Mesenchymal stem cell (in vitro differentiated cells and primary cell): ENCODE results near the gene CFAP157.

Experiments
- DNase-seq: peaks from one replicate; pipeline ENCODE4 v3.0.0-alpha.2; 2013
- H2AFZ ChIP-seq: one replicate; pipeline ENCODE4 v1.6.1; 2013; ENCODE audit warnings: low read depth, mild to moderate bottlenecking, control low read depth, inconsistent platforms, low read length, moderate library complexity
- H2AK5ac ChIP-seq: 2 replicates; pipeline ENCODE4 v1.6.1; 2013; ENCODE audit warnings: low read length, moderate library complexity, mild to moderate bottlenecking, inconsistent platforms; ENCODE audit not compliant: severe bottlenecking
- H2BK120ac ChIP-seq: one replicate; pipeline ENCODE4 v1.6.1; 2013; ENCODE audit warnings: low read depth, mild to moderate bottlenecking, inconsistent platforms, low read length, moderate library complexity
- H2BK12ac ChIP-seq, 2 experiments: one replicate each; pipeline ENCODE4 v1.6.1; 2013; ENCODE audit warnings: inconsistent platforms in 2 of 2, low read length in 2 of 2, mild to moderate bottlenecking in 2 of 2, moderate library complexity in 2 of 2, control low read depth in 1 of 2
- H2BK15ac ChIP-seq: one replicate; pipeline ENCODE4 v1.6.1; 2013; ENCODE audit warnings: mild to moderate bottlenecking, low read depth, inconsistent platforms; ENCODE audit not compliant: poor library complexity, severe bottlenecking
- H2BK5ac ChIP-seq: 2 replicates; pipeline ENCODE4 v1.6.1; 2013; ENCODE audit warnings: low read depth, mild to moderate bottlenecking, low read length, control low read depth, inconsistent platforms; ENCODE audit not compliant: poor library complexity, severe bottlenecking
- H3K14ac ChIP-seq, 2 experiments: one replicate each; pipeline ENCODE4 v1.6.1; 2013; ENCODE audit warnings: inconsistent platforms in 2 of 2, low read length in 2 of 2, control low read depth in 1 of 2, mild to moderate bottlenecking in 1 of 2, moderate library complexity in 1 of 2
- H3K18ac ChIP-seq, 2 experiments: one replicate each; pipeline ENCODE4 v1.6.1; 2013; ENCODE audit warnings: inconsistent platforms in 2 of 2, low read length in 2 of 2, control low read depth in 1 of 2, low read depth in 1 of 2, mild to moderate bottlenecking in 1 of 2
- H3K23ac ChIP-seq, 2 experiments: one replicate each; pipeline ENCODE4 v1.6.1; 2013; ENCODE audit warnings: inconsistent platforms in 2 of 2, low read length in 2 of 2, mild to moderate bottlenecking in 2 of 2, moderate library complexity in 2 of 2, control low read depth in 1 of 2
- H3K27ac ChIP-seq: 2 replicates; pipeline ENCODE4 v1.5.1; 2013; ENCODE audit warnings: mild to moderate bottlenecking, moderate library complexity, low read length, control low read depth, inconsistent platforms; ENCODE audit not compliant: poor library complexity, severe bottlenecking
- H3K27me3 ChIP-seq, 2 experiments: 2 replicates each; pipeline versions ENCODE4 v1.6.1 to v1.7.0; 2013; ENCODE audit warnings: low read length in 2 of 2, mild to moderate bottlenecking in 2 of 2, moderate library complexity in 2 of 2, control low read depth in 1 of 2, inconsistent platforms in 1 of 2; ENCODE audit not compliant: control insufficient read depth in 1 of 2, insufficient read depth in 1 of 2
- H3K36me3 ChIP-seq, 2 experiments: 2 replicates each; pipeline versions ENCODE4 v1.6.1 to v1.7.0; 2013; ENCODE audit warnings: low read length in 2 of 2, control low read depth in 1 of 2, inconsistent platforms in 1 of 2, low read depth in 1 of 2, mild to moderate bottlenecking in 1 of 2; ENCODE audit not compliant: insufficient read depth in 2 of 2, control insufficient read depth in 1 of 2
- H3K4ac ChIP-seq, 2 experiments: one replicate each; pipeline ENCODE4 v1.6.1; 2013; ENCODE audit warnings: inconsistent platforms in 2 of 2, low read length in 2 of 2, mild to moderate bottlenecking in 2 of 2, moderate library complexity in 2 of 2, control low read depth in 1 of 2, low read depth in 1 of 2
- H3K4me1 ChIP-seq: 2 replicates; pipeline ENCODE4 v1.6.1; 2013; ENCODE audit warnings: low read depth, low read length, control low read depth; ENCODE audit not compliant: control insufficient read depth, insufficient read depth
- H3K4me2 ChIP-seq: 2 replicates; pipeline ENCODE4 v1.6.1; 2013; ENCODE audit warnings: low read length, mild to moderate bottlenecking, inconsistent platforms; ENCODE audit not compliant: poor library complexity, severe bottlenecking
- H3K4me3 ChIP-seq, 2 experiments: 2 replicates each; pipeline versions ENCODE4 v1.5.1 to v1.7.0; 2013; ENCODE audit warnings: low read length in 2 of 2, mild to moderate bottlenecking in 2 of 2, control low read depth in 1 of 2, low read depth in 1 of 2; ENCODE audit not compliant: insufficient read depth in 1 of 2
- H3K79me1 ChIP-seq: replicated peaks from 2 replicates; pipeline ENCODE4 v1.6.1; 2013; ENCODE audit warnings: mild to moderate bottlenecking, control low read depth, low read length, inconsistent platforms; ENCODE audit not compliant: poor library complexity, severe bottlenecking
- H3K9ac ChIP-seq: 2 replicates; pipeline ENCODE4 v1.7.0; 2013; ENCODE audit warnings: mild to moderate bottlenecking, low read length, moderate library complexity
- H3K9me3 ChIP-seq: 2 replicates; pipeline ENCODE4 v1.7.0; 2013; ENCODE audit warnings: mild to moderate bottlenecking, low read length; ENCODE audit not compliant: control insufficient read depth
- H4K8ac ChIP-seq: one replicate; pipeline ENCODE4 v1.6.1; 2013; ENCODE audit warnings: inconsistent platforms, mild to moderate bottlenecking, low read length, moderate library complexity
- H4K91ac ChIP-seq: one replicate; pipeline ENCODE4 v1.6.1; 2013; ENCODE audit warnings: mild to moderate bottlenecking, low read length, inconsistent platforms
- WGBS: methylation state at CpG from one replicate; pipeline ENCODE4 v1.1.7; 2013; ENCODE audit warnings: mixed read lengths; 5-methylcytosine and 5-hydroxymethylcytosine counted together

Gene CFAP157

DNA sequence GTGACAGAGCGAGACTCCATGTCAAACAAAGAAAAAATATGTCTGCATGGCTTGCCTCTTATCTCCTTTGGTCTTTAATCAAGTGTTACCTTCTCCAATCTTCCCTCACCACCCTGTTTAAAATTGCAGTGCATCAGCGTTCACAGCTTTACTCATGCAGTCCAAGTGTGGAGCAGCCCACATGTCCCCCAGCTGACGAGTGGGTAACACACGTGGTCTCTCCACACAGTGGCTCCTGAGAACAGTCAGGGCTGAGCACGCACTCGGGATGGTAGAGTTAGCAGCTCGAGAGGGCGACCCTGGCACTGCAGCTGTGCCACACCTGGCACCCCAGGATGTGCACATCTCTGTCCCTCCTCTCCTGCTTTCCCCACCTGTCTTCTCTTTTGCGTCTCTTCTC is 25.9 kb upstream of the CFAP157 start:
- Histone ChIP-seq H2BK5ac (no peak overlapping the region), H2BK15ac (no peak overlapping the region), H2AFZ (no peak overlapping the region), H3K27me3 (no peaks in the 10 kb centered on the region), H3K4me1 (peaks cover 7% of the 10 kb centered on the region), H3K4me2 (no peak overlapping the region), H3K9me3 (no peaks in the 10 kb centered on the region), H3K79me1 (no peaks in the 10 kb centered on the region), H2BK12ac (no peak overlapping the region), H3K36me3 (peaks cover 67 to 91% of the 10 kb centered on the region in 2 experiments), H2AK5ac (no peak overlapping the region), H3K18ac (no peak overlapping the region), H4K8ac (no peak overlapping the region), H3K4ac (no peak overlapping the region), H2BK120ac (no peak overlapping the region), H3K23ac (no peak overlapping the region), H3K27ac (no peak overlapping the region), H3K4me3 (no peak overlapping the region), H3K14ac (no peak overlapping the region), H3K9ac (no peak overlapping the region), H4K91ac (no peak overlapping the region)
- 94% methylated on average over 9 of the region's 9 CpGs for WGBS
- DNase-seq: no peak

DNA sequence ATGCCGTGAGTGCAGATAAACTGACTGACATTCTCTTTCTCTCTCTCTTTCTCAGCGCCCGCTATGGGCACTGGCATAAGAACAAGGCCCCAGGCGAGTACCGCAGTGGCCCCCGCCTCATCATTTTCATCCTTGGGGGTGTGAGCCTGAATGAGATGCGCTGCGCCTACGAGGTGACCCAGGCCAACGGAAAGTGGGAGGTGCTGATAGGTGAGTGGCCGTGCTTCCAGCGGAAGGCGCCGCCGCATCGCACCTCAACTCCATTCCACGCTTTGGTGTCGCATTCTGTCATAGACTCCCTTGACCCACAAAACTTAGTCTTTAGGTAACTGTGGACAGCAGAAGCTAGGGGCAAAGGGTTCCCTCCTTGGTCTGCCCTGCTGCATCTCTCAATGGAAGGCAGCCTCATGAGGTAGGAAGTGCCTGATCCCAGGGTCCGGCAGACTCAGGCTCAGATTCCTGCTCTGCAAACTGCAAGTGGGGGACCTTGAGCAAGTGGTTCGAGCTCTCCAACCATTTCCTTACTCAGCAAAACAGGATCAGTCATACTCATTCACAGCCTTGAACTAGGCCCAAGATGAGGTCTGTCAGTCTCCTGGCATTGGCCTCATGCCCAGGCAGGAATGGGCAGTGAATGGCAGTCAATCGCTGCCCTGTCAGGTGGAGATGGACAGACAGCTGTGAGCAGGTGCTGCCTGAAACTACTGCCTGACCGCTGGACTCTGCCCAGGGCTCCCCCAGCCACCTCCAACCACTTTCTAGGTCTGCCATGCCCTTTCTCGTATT is 24.2 kb upstream of the CFAP157 start:
- peaks cover 7% of the 10 kb centered on the region for H3K4me1 ChIP-seq
- no peak overlapping the region for H4K91ac ChIP-seq
- WGBS: 98% methylated on average over 22 of the region's 23 CpGs
- H2BK15ac ChIP-seq: no peak overlapping the region
- no peak overlapping the region for H3K27ac ChIP-seq
- no peak for DNase-seq
- H3K18ac ChIP-seq: no peak overlapping the region
- H3K9ac ChIP-seq: no peak overlapping the region
- H3K36me3 ChIP-seq: peaks cover 67 to 92% of the 10 kb centered on the region in 2 experiments
- no peak overlapping the region for H4K8ac ChIP-seq
- H2BK12ac ChIP-seq: no peak overlapping the region
- H3K4ac ChIP-seq: no peak overlapping the region
- no peak overlapping the region for H2BK120ac ChIP-seq
- H3K14ac ChIP-seq: no peak overlapping the region
- H3K23ac ChIP-seq: no peak overlapping the region
- H3K4me2 ChIP-seq: no peak overlapping the region
- H2AFZ ChIP-seq: no peak overlapping the region
- no peaks in the 10 kb centered on the region for H3K9me3 ChIP-seq
- no peaks in the 10 kb centered on the region for H3K79me1 ChIP-seq
- no peaks in the 10 kb centered on the region for H3K27me3 ChIP-seq
- no peak overlapping the region for H2AK5ac ChIP-seq
- no peak overlapping the region for H3K4me3 ChIP-seq
- no peak overlapping the region for H2BK5ac ChIP-seq

DNA sequence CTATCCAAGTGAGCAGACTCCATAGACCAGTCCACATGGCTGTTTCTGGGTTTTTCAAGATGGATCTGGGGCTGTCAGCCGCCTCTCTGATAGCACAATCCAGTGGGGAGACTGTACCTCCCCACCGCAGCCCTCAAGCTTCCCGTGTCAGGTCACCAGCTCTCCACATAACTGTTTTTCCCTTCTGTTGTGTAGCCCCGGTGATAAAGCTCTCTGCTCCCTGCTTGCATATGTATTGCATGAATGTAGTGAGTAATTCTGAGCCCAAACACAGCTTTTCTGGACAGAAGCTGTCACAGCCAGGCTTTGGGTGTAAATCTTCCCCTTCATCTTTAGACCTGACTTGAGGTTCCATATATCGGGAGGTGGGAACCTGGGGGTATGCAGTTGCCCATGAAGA is 23.1 kb upstream of the CFAP157 start:
- H4K8ac ChIP-seq: no peak overlapping the region
- no peak overlapping the region for H2AFZ ChIP-seq
- H3K27ac ChIP-seq: no peak overlapping the region
- no peak overlapping the region for H2BK15ac ChIP-seq
- no peak overlapping the region for H2AK5ac ChIP-seq
- H3K27me3 ChIP-seq: no peaks in the 10 kb centered on the region
- H2BK120ac ChIP-seq: no peak overlapping the region
- H2BK12ac ChIP-seq: no peak overlapping the region
- no peaks in the 10 kb centered on the region for H3K79me1 ChIP-seq
- no peaks in the 10 kb centered on the region for H3K9me3 ChIP-seq
- peak; percentile 75 for DNase-seq
- H3K14ac ChIP-seq: no peak overlapping the region
- no peak overlapping the region for H4K91ac ChIP-seq
- peaks cover 7% of the 10 kb centered on the region for H3K4me1 ChIP-seq
- no peak overlapping the region for H3K18ac ChIP-seq
- 100% methylated on average over 3 of the region's 5 CpGs for WGBS
- no peak overlapping the region for H3K4me3 ChIP-seq
- H3K36me3 ChIP-seq: peaks cover 63 to 96% of the 10 kb centered on the region in 2 experiments
- H3K4ac ChIP-seq: no peak overlapping the region
- peak overlapping the region; percentile 24 for H3K9ac ChIP-seq
- no peak overlapping the region for H2BK5ac ChIP-seq
- H3K23ac ChIP-seq: no peak overlapping the region
- no peak overlapping the region for H3K4me2 ChIP-seq

DNA sequence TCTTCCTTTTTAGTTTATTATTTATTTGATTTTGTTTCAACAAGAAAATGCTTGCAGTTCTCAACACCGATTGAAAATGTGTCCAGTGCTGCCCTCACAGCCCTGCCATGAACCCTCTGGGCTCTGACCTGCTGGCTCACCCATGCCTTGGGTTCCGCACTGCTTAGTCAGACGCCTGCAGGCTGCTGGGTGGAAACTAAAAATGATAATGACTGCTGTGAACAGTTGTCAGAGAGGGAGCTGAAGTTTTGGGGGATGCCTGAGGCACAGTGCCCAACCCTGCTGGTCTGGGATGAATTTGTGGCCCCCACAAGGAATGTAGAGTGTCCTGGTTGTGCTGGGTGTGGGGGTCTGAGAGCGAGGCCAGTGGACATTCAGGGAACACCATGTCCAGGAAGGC is 22.2 kb upstream of the CFAP157 start:
- H3K27me3 ChIP-seq: no peaks in the 10 kb centered on the region
- peak; percentile 42 for DNase-seq
- peaks cover 65 to 96% of the 10 kb centered on the region in 2 experiments for H3K36me3 ChIP-seq
- no peak overlapping the region for H2BK15ac ChIP-seq
- H3K27ac ChIP-seq: no peak overlapping the region
- H3K9ac ChIP-seq: no peak overlapping the region
- H2BK120ac ChIP-seq: no peak overlapping the region
- no peak overlapping the region for H2BK12ac ChIP-seq
- H3K4me3 ChIP-seq: no peak overlapping the region
- no peak overlapping the region for H2AK5ac ChIP-seq
- WGBS: 74% methylated on average over 4 of the region's 4 CpGs
- H3K14ac ChIP-seq: no peak overlapping the region
- H4K91ac ChIP-seq: no peak overlapping the region
- H3K79me1 ChIP-seq: no peaks in the 10 kb centered on the region
- H3K18ac ChIP-seq: no peak overlapping the region
- H3K4ac ChIP-seq: no peak overlapping the region
- H2BK5ac ChIP-seq: no peak overlapping the region
- H4K8ac ChIP-seq: no peak overlapping the region
- H3K4me2 ChIP-seq: no peak overlapping the region
- H2AFZ ChIP-seq: no peak overlapping the region
- no peak overlapping the region for H3K23ac ChIP-seq
- no peaks in the 10 kb centered on the region for H3K9me3 ChIP-seq
- peaks cover 7% of the 10 kb centered on the region for H3K4me1 ChIP-seq
